Renal pelvis (tissue), 4 donors: Measurements from ENCODE around the gene CFAP53. TPM values are rescaled to one million over a fixed set of nuclear protein-coding genes. Genes with fewer than 3 reads are reported as not detected.
A peak's percentile ranks its signal among the peaks of the same experiment; 100 is the strongest.

ENCODE experiments used
- DNase-seq: peaks from one replicate; pipeline ENCODE4 v3.0.0-alpha.2; 2013
- polyA plus RNA-seq, 3 donors: library from polyadenylated mRNA; unstranded; fragments of 120-200 nt; gene quantifications; one replicate each; pipeline ENCODE4 v1.2.1, GENCODE V29; 2013; ENCODE audit not compliant: insufficient read length in 3 of 3

Gene CFAP53
- polyA plus RNA-seq, 3 donors, result 3.8 to 5.8 (median 4.1) TPM

GRCh38 chr18:50194631-50195532 is 71.4 kb downstream of the CFAP53 start, which contains the start of gene MYO5B:
MYO5B (minus strand) TSS chr18:50195147; CDS start chr18:50194793, 354 bp downstream.
- DNase-seq, result peak; percentile 65

GRCh38 chr18:50193796-50194630 is 72.3 kb downstream of the CFAP53 start:
- DNase-seq, result no peak

DNA sequence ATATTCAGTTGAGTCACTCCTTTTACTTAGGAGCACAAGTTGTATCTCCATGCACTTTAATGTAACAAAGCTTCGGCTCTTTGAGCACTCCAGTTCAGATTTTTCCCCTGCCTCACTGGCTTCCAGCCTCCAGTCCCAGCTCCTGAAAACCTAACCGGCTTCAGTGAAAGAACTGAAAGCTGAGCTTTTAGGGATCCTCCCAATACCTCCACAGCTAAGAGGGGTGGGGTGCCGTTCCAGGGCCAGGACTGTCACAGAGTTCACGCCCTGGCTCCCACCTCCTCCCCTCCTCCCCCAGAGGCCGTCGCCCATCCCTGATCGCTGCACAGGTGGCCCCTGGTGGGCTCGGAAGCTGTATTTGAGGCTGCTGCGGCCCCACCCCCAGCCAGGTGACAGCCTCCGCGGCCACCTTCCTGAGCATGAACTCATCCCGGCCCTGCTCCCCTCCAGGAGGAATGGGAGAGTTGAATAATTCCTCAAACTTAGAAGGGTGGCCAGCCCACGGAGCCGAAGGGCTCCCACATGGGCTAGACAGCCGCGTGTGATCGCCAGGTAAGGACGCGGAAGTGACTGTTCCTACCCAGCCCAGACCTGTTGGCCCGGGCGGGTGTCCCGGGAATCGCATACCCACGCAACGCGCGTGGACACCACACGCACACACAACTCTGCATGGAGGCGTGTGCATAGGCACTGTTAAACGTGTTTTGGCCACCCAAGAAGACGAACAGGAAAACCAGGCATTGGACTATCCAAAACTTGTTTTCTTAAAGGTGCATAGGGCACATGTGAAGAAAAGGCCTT is 73.1 kb downstream of the CFAP53 start:
- DNase-seq, result no peak

GRCh38 chr18:50190926-50191325 is 75.4 kb downstream of the CFAP53 start:
- DNase-seq, result no peak

GRCh38 chr18:50190236-50190635 is 76.1 kb downstream of the CFAP53 start:
- no peak for DNase-seq

DNA sequence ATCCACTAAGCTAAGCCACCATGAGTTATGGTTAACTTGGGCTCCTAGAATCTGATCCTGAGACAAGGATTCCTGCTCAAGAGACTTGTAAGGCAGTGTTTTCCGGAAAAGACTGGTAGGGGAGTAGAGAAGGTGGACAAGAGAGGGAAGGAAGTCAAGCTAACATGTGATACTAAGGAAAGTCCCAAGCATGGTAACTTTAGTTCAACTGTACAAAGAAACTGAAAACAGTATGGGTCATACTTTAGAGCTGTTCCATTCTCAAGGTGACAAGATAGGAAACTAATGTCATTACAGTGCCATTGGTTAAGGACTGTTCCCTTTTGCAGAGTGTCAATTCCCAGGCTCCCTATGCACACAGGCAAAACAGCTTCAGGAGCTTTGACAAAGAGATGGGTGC is 77.1 kb downstream of the CFAP53 start:
- DNase-seq, result no peak

- DNase-seq, result no peak
These were observed 77.6 kb downstream of the CFAP53 start for GRCh38 chr18:50188652-50189051.

GRCh38 chr18:50187659-50188058 is 78.6 kb downstream of the CFAP53 start:
- DNase-seq, result no peak

DNA sequence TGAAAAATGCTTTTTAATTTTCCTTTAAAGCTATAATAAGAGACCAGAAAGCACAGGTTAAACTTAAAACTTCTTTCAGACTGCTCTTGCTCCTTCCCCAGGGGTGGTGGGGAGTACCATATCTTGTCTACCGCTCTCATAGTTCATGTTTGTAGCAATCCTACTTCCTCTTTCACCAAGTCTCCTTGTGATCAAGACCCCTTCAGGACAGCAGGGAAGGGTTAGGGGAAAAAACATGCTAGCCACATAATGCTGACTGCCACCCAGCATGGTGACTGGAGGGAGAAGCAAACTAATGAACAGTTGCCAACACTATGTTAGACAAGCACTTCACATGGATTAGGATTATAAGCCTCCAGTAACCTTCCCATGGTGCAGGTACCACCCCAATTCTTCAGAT is 79.9 kb downstream of the CFAP53 start:
- no peak for DNase-seq

GRCh38 chr18:50183556-50183955 is 82.7 kb downstream of the CFAP53 start:
- no peak for DNase-seq

- no peak for DNase-seq
These were observed 83.8 kb downstream of the CFAP53 start for GRCh38 chr18:50182511-50182910.

GRCh38 chr18:50181590-50181989 is 84.7 kb downstream of the CFAP53 start:
- DNase-seq, result no peak

- DNase-seq, result no peak
These were observed 86.8 kb downstream of the CFAP53 start for GRCh38 chr18:50179465-50179864.

GRCh38 chr18:50177294-50177992 is 88.9 kb downstream of the CFAP53 start:
- no peak for DNase-seq

Other genes with a start within 250 kb of the CFAP53 start
- gene MYO5B, start 71.3 kb downstream of the CFAP53 start, polyA plus RNA-seq, result 10 to 100 TPM; 29.0 to 34.5 (median 29.5) TPM
- 10 to 100 TPM; 74.6 to 89.7 (median 78.8) TPM for gene MBD1, start 15.0 kb upstream of the CFAP53 start, polyA plus RNA-seq
- 10 to 100 TPM; 85.5 to 96.0 (median 91.6) TPM for gene CXXC1, start 21.2 kb upstream of the CFAP53 start, polyA plus RNA-seq
- 1 to 10 TPM; 6.8 to 7.1 (median 7.0) TPM for gene SKA1, start 108.6 kb upstream of the CFAP53 start, polyA plus RNA-seq